ENCODE measurements around the gene COL10A1.

GRCh38 chr6:116136373-116136772 is 10.4 kb upstream of the COL10A1 start:
- TF ChIP-seq CTCF (IDR thresholded peaks at IDR 0.05; ENCODE audit: poor library complexity, severe bottlenecking) (no peak), TAF1 (IDR thresholded peaks at IDR 0.05; ENCODE audit: low read depth) (no peak), POLR2AphosphoS5 (IDR thresholded peaks at IDR 0.05) (no peak), RAD21 (conservative IDR thresholded peaks at IDR 0.05) (no peak), REST (IDR thresholded peaks at IDR 0.05; ENCODE audit: borderline replicate concordance) (no peak), MXI1 (conservative IDR thresholded peaks at IDR 0.05; ENCODE audit: poor library complexity, severe bottlenecking) (no peak), EZH2 (IDR thresholded peaks at IDR 0.05; ENCODE audit: borderline replicate concordance, insufficient read depth, low read length, poor library complexity, severe bottlenecking) (no peak), EP300 (conservative IDR thresholded peaks at IDR 0.05; ENCODE audit: poor library complexity, severe bottlenecking) (no peak), SMC3 (conservative IDR thresholded peaks at IDR 0.05; ENCODE audit: poor library complexity) (no peak)

Measured in neural cell (in vitro differentiated cells).